Trophoblast cell (in vitro differentiated cells and primary cell): ENCODE results near the gene MYOZ3.

ENCODE experiments used
- DNase-seq, 2 donors: peaks; one replicate each; pipeline ENCODE4 v3.0.0-alpha.2; 2016
- H2AFZ ChIP-seq: 2 replicates; pipeline ENCODE4 v1.6.1; 2013; ENCODE audit warnings: low read length, moderate library complexity, mild to moderate bottlenecking; ENCODE audit not compliant: insufficient read depth, poor library complexity
- H2AK5ac ChIP-seq: 2 replicates; pipeline ENCODE4 v1.6.1; 2013; ENCODE audit warnings: mild to moderate bottlenecking, low read length
- H2BK120ac ChIP-seq: 2 replicates; pipeline ENCODE4 v1.6.1; 2013; ENCODE audit warnings: low read length, mild to moderate bottlenecking, moderate library complexity; ENCODE audit not compliant: insufficient read depth, poor library complexity
- H2BK12ac ChIP-seq: 2 replicates; pipeline ENCODE4 v1.6.1; 2013; ENCODE audit warnings: mild to moderate bottlenecking, low read length, moderate library complexity
- H2BK5ac ChIP-seq: 2 replicates; pipeline ENCODE4 v1.6.1; 2013; ENCODE audit warnings: low read length, low read depth, moderate library complexity, mild to moderate bottlenecking; ENCODE audit not compliant: poor library complexity
- H3K14ac ChIP-seq: 2 replicates; pipeline ENCODE4 v1.6.1; 2013; ENCODE audit warnings: mild to moderate bottlenecking, low read length
- H3K18ac ChIP-seq: 2 replicates; pipeline ENCODE4 v1.6.1; 2013; ENCODE audit warnings: mild to moderate bottlenecking, low read length
- H3K23ac ChIP-seq: 2 replicates; pipeline ENCODE4 v1.6.1; 2013; ENCODE audit warnings: low read length
- H3K27ac ChIP-seq: 2 replicates; pipeline ENCODE4 v1.5.1; 2013; ENCODE audit warnings: low read depth, mild to moderate bottlenecking, inconsistent platforms, low read length, moderate library complexity
- H3K27me3 ChIP-seq: 2 replicates; pipeline ENCODE4 v1.6.1; 2013; ENCODE audit warnings: inconsistent platforms, mild to moderate bottlenecking, low read length, moderate library complexity; ENCODE audit not compliant: insufficient read depth
- H3K36me3 ChIP-seq, 2 experiments: 1 replicate in 1 of 2; 2 replicates in 1 of 2; pipeline ENCODE4 v1.6.1; 2013; ENCODE audit warnings: low read length in 2 of 2, mild to moderate bottlenecking in 2 of 2, moderate library complexity in 1 of 2; ENCODE audit not compliant: insufficient read depth in 2 of 2, control insufficient read depth in 1 of 2
- H3K4ac ChIP-seq: 2 replicates; pipeline ENCODE4 v1.6.1; 2013; ENCODE audit warnings: low read depth, mild to moderate bottlenecking, low read length, moderate library complexity
- H3K4me1 ChIP-seq, 2 experiments: 1 replicate in 1 of 2; 2 replicates in 1 of 2; pipeline ENCODE4 v1.6.1; 2013; ENCODE audit warnings: low read length in 2 of 2, mild to moderate bottlenecking in 2 of 2, moderate library complexity in 1 of 2; ENCODE audit not compliant: insufficient read depth in 2 of 2, control insufficient read depth in 1 of 2
- H3K4me2 ChIP-seq: 2 replicates; pipeline ENCODE4 v1.6.1; 2013; ENCODE audit warnings: inconsistent platforms, mild to moderate bottlenecking, low read length, moderate library complexity
- H3K4me3 ChIP-seq: 2 replicates; pipeline ENCODE4 v1.5.1; 2013; ENCODE audit warnings: mild to moderate bottlenecking, low read depth, low read length, inconsistent platforms
- H3K79me1 ChIP-seq: one replicate; pipeline ENCODE4 v1.6.1; 2013; ENCODE audit warnings: low read length
- H3K79me2 ChIP-seq: 2 replicates; pipeline ENCODE4 v1.6.1; 2013; ENCODE audit warnings: low read length, mild to moderate bottlenecking; ENCODE audit not compliant: control insufficient read depth, insufficient read depth, poor library complexity
- H3K9ac ChIP-seq: 2 replicates; pipeline ENCODE4 v1.6.1; 2013; ENCODE audit warnings: mild to moderate bottlenecking, low read length
- H3K9me3 ChIP-seq: 2 replicates; pipeline ENCODE4 v1.6.1; 2013; ENCODE audit warnings: low read depth, mild to moderate bottlenecking, control low read depth, inconsistent platforms, low read length; ENCODE audit not compliant: insufficient read depth
- H4K12ac ChIP-seq: 2 replicates; pipeline ENCODE4 v1.6.1; 2013; ENCODE audit warnings: low read depth, mild to moderate bottlenecking, low read length, moderate library complexity
- H4K8ac ChIP-seq: 2 replicates; pipeline ENCODE4 v1.6.1; 2013; ENCODE audit warnings: low read depth, mild to moderate bottlenecking, low read length, moderate library complexity
- H4K91ac ChIP-seq: one replicate; pipeline ENCODE4 v1.6.1; 2013; ENCODE audit warnings: low read depth, mild to moderate bottlenecking, low read length, moderate library complexity
- WGBS: extraction: QIAGEN DNeasy Blood & Tissue Kit; methylation state at CpG from one replicate; pipeline ENCODE4 v1.1.7; 2013; ENCODE audit warnings: missing lambda C conversion rate; ENCODE audit not compliant: insufficient read length, insufficient coverage; ENCODE audit errors: extremely low coverage; 5-methylcytosine and 5-hydroxymethylcytosine counted together

MYOZ3 gene

DNA sequence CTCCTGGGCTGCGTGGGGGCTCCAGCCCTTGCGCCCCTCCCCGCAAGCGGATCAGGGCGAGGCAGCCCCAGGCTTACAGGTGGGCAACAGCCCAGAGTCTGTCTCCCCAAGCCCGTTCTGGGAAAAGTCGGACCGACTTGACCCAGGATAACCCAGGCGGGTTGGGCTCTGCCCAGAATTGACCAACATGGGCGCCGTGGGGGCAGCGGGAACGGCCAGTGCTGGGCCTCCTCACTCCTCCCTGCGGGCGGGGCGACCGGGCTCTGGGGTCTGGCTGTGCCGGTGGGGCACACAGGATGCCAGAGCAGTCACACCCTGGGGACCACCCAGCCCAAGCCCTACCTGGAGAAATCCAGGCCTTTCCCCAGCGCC, 35.9 kb upstream of the MYOZ3 start:
- peak overlapping the region; percentile 34 for H2BK120ac ChIP-seq
- H2BK5ac ChIP-seq: no peak overlapping the region
- peaks cover 7% of the 10 kb centered on the region for H3K27me3 ChIP-seq
- peaks cover 10% of the 10 kb centered on the region for H3K79me1 ChIP-seq
- H2BK12ac ChIP-seq: peak overlapping the region; percentile 20
- no peak overlapping the region for H3K23ac ChIP-seq
- peaks cover 11 to 16% of the 10 kb centered on the region in 2 experiments for H3K4me1 ChIP-seq
- H2AK5ac ChIP-seq: peak overlapping the region; percentile 78
- H4K8ac ChIP-seq: peak overlapping the region; percentile 82
- H3K9me3 ChIP-seq: no peaks in the 10 kb centered on the region
- H3K4ac ChIP-seq: peak overlapping the region; percentile 0
- peak overlapping the region; percentile 73 for H3K4me3 ChIP-seq
- H3K79me2 ChIP-seq: peaks cover 3% of the 10 kb centered on the region
- peak overlapping the region; percentile 4 for H2AFZ ChIP-seq
- no peak overlapping the region for H3K9ac ChIP-seq
- no peak overlapping the region for H4K12ac ChIP-seq
- H3K4me2 ChIP-seq: peak overlapping the region; percentile 86
- H3K36me3 ChIP-seq: no peaks in the 10 kb centered on the region
- peak overlapping the region; percentile 95 for H3K14ac ChIP-seq
- peak overlapping the region; percentile 72 for H4K91ac ChIP-seq
- H3K27ac ChIP-seq: no peak overlapping the region
- H3K18ac ChIP-seq: peak overlapping the region; percentile 40
- no CpG with 5 or more reads among the region's 19 CpGs for WGBS
- DNase-seq: no peak

DNA sequence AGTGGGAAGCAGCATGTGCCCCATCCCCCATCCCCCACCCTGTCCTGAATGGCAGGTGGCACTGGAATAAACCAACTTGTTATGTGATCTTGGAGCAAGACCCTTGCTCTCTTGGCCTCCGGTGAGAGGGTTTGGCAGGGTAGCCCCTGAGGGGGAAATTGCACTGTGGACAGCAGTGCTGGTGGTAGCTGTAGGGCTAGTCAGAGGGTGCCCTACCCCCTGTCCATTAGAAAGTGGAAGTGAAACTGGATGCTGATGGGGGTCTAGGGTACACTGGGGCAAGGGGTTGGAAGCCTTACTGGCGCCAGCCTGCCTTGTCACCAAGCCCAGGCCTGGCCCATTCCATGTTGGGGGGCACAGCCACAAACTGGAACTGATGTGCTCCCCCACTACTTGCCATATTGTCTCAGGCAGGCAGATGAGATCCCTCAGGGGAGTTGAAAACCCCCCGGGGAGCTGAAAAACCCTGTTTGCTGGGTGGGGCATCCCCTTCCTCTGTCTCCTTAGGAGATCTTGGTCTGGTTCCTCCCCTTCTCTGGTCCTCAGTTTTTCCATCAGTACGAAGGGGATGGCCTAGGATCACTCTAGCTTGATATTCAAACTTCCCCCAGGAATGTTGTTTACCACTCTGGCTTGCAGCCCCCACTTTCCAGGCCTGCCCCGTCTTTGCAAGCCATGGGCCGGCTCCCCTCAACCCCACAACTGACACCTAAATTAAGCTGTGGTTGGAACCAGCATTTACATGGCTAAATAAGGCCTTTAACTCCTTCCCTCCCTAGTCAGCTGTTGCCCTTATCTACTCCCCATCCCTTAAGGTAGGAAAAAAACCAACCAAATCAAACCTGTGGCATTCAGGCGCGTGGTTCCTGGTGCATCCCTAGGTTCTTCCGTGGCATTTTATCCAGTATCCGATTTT, 35.0 kb upstream of the MYOZ3 start:
- WGBS: no CpG with 5 or more reads among the region's 10 CpGs
- Histone ChIP-seq H3K23ac (no peak overlapping the region), H3K14ac (no peak overlapping the region), H2BK5ac (no peak overlapping the region), H3K4me3 (no peak overlapping the region), H4K8ac (no peak overlapping the region), H3K36me3 (no peaks in the 10 kb centered on the region), H2AK5ac (no peak overlapping the region), H3K18ac (no peak overlapping the region), H3K79me1 (peaks cover 16% of the 10 kb centered on the region), H2BK120ac (no peak overlapping the region), H3K4ac (no peak overlapping the region), H3K4me1 (peaks cover 18 to 23% of the 10 kb centered on the region in 2 experiments), H3K9me3 (no peaks in the 10 kb centered on the region), H4K12ac (no peak overlapping the region), H3K9ac (no peak overlapping the region), H3K27ac (no peak overlapping the region), H2BK12ac (no peak overlapping the region), H3K79me2 (peaks cover 3% of the 10 kb centered on the region), H2AFZ (no peak overlapping the region), H3K4me2 (no peak overlapping the region), H3K27me3 (peaks cover 7% of the 10 kb centered on the region), H4K91ac (no peak overlapping the region)
- DNase-seq: no peak

DNA sequence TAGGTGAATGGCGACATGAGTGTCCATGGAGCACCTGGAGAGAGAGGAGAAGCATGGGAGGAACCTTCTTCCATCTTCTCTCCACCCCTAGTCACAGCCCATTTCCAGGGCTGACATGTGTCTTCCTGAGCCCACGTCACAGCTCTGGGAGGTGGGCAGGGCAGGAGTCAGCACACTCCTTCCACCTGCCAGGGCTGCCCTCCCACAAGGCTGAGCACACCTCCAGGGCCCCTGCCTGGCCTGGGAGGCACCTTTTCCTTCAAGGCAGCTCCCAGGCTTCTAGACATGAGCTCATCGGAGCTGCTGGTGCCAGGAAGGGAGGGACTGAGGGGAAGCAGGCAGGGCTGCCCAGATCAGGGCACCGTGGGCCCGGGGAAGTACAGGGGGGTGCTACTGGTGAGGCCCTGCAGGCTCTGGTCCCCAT, 34.2 kb upstream of the MYOZ3 start:
- H3K27me3 ChIP-seq: peaks cover 7% of the 10 kb centered on the region
- no CpG with 5 or more reads among the region's 5 CpGs for WGBS
- peak; percentile 73 to 81 for DNase-seq
- no peak overlapping the region for H2AFZ ChIP-seq
- H2BK120ac ChIP-seq: no peak overlapping the region
- H3K4me2 ChIP-seq: no peak overlapping the region
- peaks cover 21 to 28% of the 10 kb centered on the region in 2 experiments for H3K4me1 ChIP-seq
- H3K27ac ChIP-seq: no peak overlapping the region
- H3K23ac ChIP-seq: no peak overlapping the region
- H3K36me3 ChIP-seq: no peaks in the 10 kb centered on the region
- H4K8ac ChIP-seq: no peak overlapping the region
- H3K18ac ChIP-seq: peak overlapping the region; percentile 20
- no peak overlapping the region for H4K91ac ChIP-seq
- H2AK5ac ChIP-seq: peak overlapping the region; percentile 45
- H3K9ac ChIP-seq: no peak overlapping the region
- H2BK12ac ChIP-seq: peak overlapping the region; percentile 8
- H3K4ac ChIP-seq: no peak overlapping the region
- peaks cover 20% of the 10 kb centered on the region for H3K79me1 ChIP-seq
- H3K9me3 ChIP-seq: no peaks in the 10 kb centered on the region
- peak overlapping the region; percentile 41 for H3K14ac ChIP-seq
- H3K79me2 ChIP-seq: peaks cover 3% of the 10 kb centered on the region
- no peak overlapping the region for H2BK5ac ChIP-seq
- no peak overlapping the region for H3K4me3 ChIP-seq
- no peak overlapping the region for H4K12ac ChIP-seq

DNA sequence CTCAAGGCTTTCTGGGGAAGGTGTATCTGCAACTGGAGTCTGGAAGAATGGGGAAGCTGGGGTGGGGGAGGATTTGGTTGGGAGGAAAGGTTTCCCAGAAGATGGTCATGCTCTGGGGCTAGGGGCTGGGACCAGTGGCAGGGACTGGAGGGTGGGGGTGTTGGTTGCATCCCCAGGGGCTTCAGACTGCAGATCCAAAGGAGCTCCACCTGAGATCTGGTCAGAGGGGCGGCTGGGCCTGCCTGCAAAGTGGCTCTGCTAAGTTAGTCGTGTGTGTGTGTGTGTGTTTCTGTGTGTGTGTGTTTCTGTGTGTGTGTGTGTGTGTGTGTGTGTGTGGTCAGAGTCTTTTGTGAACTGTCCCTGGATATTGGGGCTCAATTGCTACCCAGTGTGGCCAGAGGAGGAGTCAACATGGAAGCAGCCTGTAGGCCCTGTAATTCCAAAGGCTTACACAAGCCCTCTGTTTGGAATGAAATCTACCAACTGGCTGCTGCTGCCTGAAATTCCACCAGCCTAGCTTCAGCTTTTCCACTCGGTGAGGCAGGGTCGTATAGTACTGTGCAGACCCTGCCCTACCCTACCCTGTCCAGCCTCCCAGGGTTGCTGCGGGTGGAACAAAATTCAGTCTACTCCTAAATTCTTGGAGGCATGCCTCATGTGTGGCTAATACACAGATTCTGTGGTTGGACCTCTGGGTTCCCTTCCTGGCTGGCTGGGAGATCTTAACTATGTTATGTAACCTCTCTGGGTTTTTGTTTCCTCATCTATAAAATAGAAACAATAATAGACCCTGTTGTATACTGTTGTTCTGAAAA, 33.1 kb upstream of the MYOZ3 start:
- no peak overlapping the region for H3K4me3 ChIP-seq
- peak overlapping the region; percentile 20 for H3K27ac ChIP-seq
- no peak overlapping the region for H2AFZ ChIP-seq
- peaks cover 3% of the 10 kb centered on the region for H3K79me2 ChIP-seq
- peak overlapping the region; percentile 34 for H2BK12ac ChIP-seq
- no peak overlapping the region for H3K23ac ChIP-seq
- H4K91ac ChIP-seq: no peak overlapping the region
- H3K4ac ChIP-seq: no peak overlapping the region
- no peaks in the 10 kb centered on the region for H3K9me3 ChIP-seq
- no CpG with 5 or more reads among the region's 5 CpGs for WGBS
- H3K36me3 ChIP-seq: no peaks in the 10 kb centered on the region
- peaks cover 7% of the 10 kb centered on the region for H3K27me3 ChIP-seq
- H2AK5ac ChIP-seq: no peak overlapping the region
- H3K79me1 ChIP-seq: peaks cover 20% of the 10 kb centered on the region
- no peak overlapping the region for H4K8ac ChIP-seq
- no peak overlapping the region for H2BK120ac ChIP-seq
- no peak overlapping the region for H3K9ac ChIP-seq
- H3K14ac ChIP-seq: no peak overlapping the region
- peaks cover 21 to 28% of the 10 kb centered on the region in 2 experiments for H3K4me1 ChIP-seq
- no peak overlapping the region for H2BK5ac ChIP-seq
- DNase-seq: peak; percentile 89 to 92
- H3K4me2 ChIP-seq: no peak overlapping the region
- no peak overlapping the region for H4K12ac ChIP-seq
- peak overlapping the region; percentile 23 for H3K18ac ChIP-seq
